IMR-90 (cell line): ENCODE data around the gene SMIM29. TPM values are rescaled to one million over a fixed set of nuclear protein-coding genes. Genes with fewer than 3 reads are reported as not detected.

Experiments used
- CHD1 ChIP-seq: IDR thresholded peaks from 2 replicates; pipeline ENCODE4 v1.6.1; 2012; ENCODE audit warnings: low read depth, low read length, improper control_type of control experiment
- MAZ ChIP-seq: IDR thresholded peaks from 2 replicates; pipeline ENCODE4 v1.6.1; 2012; ENCODE audit warnings: low read depth, mild to moderate bottlenecking, low read length, improper control_type of control experiment, moderate library complexity, borderline replicate concordance
- RAD21 ChIP-seq: IDR thresholded peaks from 2 replicates; pipeline ENCODE4 v1.6.1; 2012; ENCODE audit warnings: low read length, improper control_type of control experiment
- polyA plus RNA-seq, 3 experiments: library from polyadenylated mRNA; depleted of rRNA; stranded (reverse); fragments of >200 nt; gene quantifications; 2 replicates each; pipeline ENCODE4 v1.2.3, GENCODE V29; 2012; ENCODE audit warnings: low replicate concordance in 1 of 3
- total RNA-seq: library from RNA; depleted of rRNA; stranded (reverse); fragments of >200 nt; gene quantifications from 2 replicates; pipeline ENCODE4 v1.2.3, GENCODE V29; 2012

Gene SMIM29
- total and polyA plus RNA-seq, 2 of the 4 experiments (the other 2 are of a cell fraction) = 8.4 to 28.9 TPM

DNA sequence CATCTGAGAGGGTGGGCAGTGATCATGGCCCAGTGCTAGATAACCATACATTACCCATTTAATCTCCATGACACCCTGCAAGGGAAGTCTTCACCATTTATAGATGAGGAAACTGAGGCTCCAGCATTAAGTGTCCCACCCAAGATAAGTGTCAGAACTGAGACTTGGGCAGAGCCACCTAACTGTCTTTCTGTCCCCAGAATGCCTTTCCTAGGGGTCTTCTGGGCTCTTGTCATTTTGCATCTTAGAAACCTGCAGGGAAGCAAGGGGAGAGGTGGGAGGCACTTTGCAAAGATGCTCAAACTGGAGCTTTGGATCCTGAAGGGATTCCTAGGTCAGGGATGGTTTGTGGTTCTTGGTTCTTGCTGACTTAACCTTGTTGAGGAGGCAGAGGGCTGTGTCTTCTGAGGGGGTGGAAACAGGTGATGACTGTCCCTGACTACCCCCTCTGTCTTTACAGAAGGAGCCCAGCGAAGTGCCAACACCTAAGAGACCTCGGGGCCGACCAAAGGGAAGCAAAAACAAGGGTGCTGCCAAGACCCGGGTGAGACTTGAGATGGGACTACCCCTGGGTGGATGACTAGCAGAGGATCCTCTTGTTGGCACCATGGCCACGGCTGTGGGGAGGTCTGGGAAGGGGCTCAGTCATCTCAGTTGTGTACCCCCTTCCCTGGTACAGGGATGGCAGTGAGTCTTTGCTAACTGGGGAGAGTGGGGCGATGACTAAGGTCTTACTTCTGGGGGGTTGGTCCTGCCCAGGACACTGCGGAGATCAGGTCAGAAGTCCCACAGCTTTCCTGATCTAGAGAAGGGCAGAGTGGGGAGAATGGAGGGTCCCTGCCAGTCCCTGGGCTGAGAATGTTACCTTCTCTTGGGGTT is 6.3 kb downstream of the SMIM29 start (continued):
- no peak for TF ChIP-seq RAD21
- no peak for TF ChIP-seq CHD1
- no peak; the same call in 1 of the 2 replicates for TF ChIP-seq MAZ
